Fibroblast of skin of abdomen (primary cell): ENCODE results near the gene NDC80. TPM values are rescaled to one million over a fixed set of nuclear protein-coding genes. Genes with fewer than 3 reads are reported as not detected.
"Not testable (repeated sequence)": the region's sequence is repeated elsewhere in the genome, so short reads cannot be mapped to it uniquely, and the experiment has no call there.

Experiments
- DNase-seq: peaks from one replicate; pipeline ENCODE4 v3.0.0-alpha.2; 2013
- polyA plus RNA-seq, 2 experiments: library from polyadenylated mRNA; unstranded; fragments of 120-200 nt; gene quantifications; one replicate each; pipeline ENCODE4 v1.2.1, GENCODE V29; 2013; ENCODE audit not compliant: insufficient read length in 2 of 2

NDC80 gene
- 20.2 TPM for polyA plus RNA-seq (2013, experiment 1 of 2; ENCODE audit: insufficient read length)
- 20.4 TPM for polyA plus RNA-seq (2013, experiment 2 of 2; ENCODE audit: insufficient read length)

GRCh38 chr18:2571200-2572170 is at the start of gene NDC80, which contains the start of gene METTL4:
TSS of gene NDC80 (plus strand) at chr18:2571557. CDS start at chr18:2572986, 1,429 bp downstream.
TSS of gene METTL4 (minus strand) at chr18:2571505. CDS start at chr18:2567216, 4,289 bp downstream.
- peak; percentile 88 for DNase-seq

GRCh38 chr18:2522112-2522511 is 49.2 kb upstream of the NDC80 start:
- no peak for DNase-seq

GRCh38 chr18:2524794-2525198 is 46.6 kb upstream of the NDC80 start:
- not testable (repeated sequence) for DNase-seq

- DNase-seq, result no peak
These were observed 45.0 kb upstream of the NDC80 start for GRCh38 chr18:2526329-2526728.

GRCh38 chr18:2529154-2529553 is 42.2 kb upstream of the NDC80 start:
- DNase-seq, result peak; percentile 79

GRCh38 chr18:2531751-2532150 is 39.6 kb upstream of the NDC80 start:
- no peak for DNase-seq

- no peak for DNase-seq
These were observed 38.6 kb upstream of the NDC80 start for GRCh38 chr18:2532797-2533196.

GRCh38 chr18:2534906-2535305 is 36.5 kb upstream of the NDC80 start:
- no peak for DNase-seq

- DNase-seq, result no peak
These were observed 35.9 kb upstream of the NDC80 start for GRCh38 chr18:2535419-2535910.

GRCh38 chr18:2536063-2536462 is 35.3 kb upstream of the NDC80 start:
- DNase-seq, result no peak

GRCh38 chr18:2536493-2536892 is 34.9 kb upstream of the NDC80 start:
- peak; percentile 54 for DNase-seq

- DNase-seq, result no peak
These were observed 34.1 kb upstream of the NDC80 start for GRCh38 chr18:2537296-2537695.

- no peak for DNase-seq
These were observed 33.1 kb upstream of the NDC80 start for GRCh38 chr18:2538236-2538635.

GRCh38 chr18:2538844-2539243 is 32.5 kb upstream of the NDC80 start:
- DNase-seq, result peak; percentile 38

GRCh38 chr18:2540575-2540974 is 30.8 kb upstream of the NDC80 start:
- DNase-seq, result no peak

GRCh38 chr18:2541925-2542563 is 29.3 kb upstream of the NDC80 start:
- DNase-seq, result peak; percentile 45

GRCh38 chr18:2545155-2545554 is 26.2 kb upstream of the NDC80 start:
- no peak for DNase-seq

- peak; percentile 47 for DNase-seq
These were observed 23.8 kb upstream of the NDC80 start for GRCh38 chr18:2547477-2548087.

GRCh38 chr18:2549462-2549861 is 21.9 kb upstream of the NDC80 start:
- no peak for DNase-seq

- DNase-seq, result no peak
These were observed 19.9 kb upstream of the NDC80 start for GRCh38 chr18:2551425-2551824.

- no peak for DNase-seq
These were observed 16.7 kb upstream of the NDC80 start for GRCh38 chr18:2554696-2555095.

- no peak for DNase-seq
These were observed 15.5 kb upstream of the NDC80 start for GRCh38 chr18:2555895-2556294.

- DNase-seq, result no peak
These were observed 13.8 kb upstream of the NDC80 start for GRCh38 chr18:2557536-2557935.
